GM18519 (cell line): ENCODE results near the gene PELI2.

Experiments
- ATAC-seq: cut with Tn5 transposase; IDR thresholded peaks from one replicate; pipeline ENCODE4 v1.9.1; 2021; ENCODE audit warnings: mild to moderate bottlenecking, moderate library complexity; ENCODE audit not compliant: unreplicated experiment, low FRiP score

PELI2 gene

DNA sequence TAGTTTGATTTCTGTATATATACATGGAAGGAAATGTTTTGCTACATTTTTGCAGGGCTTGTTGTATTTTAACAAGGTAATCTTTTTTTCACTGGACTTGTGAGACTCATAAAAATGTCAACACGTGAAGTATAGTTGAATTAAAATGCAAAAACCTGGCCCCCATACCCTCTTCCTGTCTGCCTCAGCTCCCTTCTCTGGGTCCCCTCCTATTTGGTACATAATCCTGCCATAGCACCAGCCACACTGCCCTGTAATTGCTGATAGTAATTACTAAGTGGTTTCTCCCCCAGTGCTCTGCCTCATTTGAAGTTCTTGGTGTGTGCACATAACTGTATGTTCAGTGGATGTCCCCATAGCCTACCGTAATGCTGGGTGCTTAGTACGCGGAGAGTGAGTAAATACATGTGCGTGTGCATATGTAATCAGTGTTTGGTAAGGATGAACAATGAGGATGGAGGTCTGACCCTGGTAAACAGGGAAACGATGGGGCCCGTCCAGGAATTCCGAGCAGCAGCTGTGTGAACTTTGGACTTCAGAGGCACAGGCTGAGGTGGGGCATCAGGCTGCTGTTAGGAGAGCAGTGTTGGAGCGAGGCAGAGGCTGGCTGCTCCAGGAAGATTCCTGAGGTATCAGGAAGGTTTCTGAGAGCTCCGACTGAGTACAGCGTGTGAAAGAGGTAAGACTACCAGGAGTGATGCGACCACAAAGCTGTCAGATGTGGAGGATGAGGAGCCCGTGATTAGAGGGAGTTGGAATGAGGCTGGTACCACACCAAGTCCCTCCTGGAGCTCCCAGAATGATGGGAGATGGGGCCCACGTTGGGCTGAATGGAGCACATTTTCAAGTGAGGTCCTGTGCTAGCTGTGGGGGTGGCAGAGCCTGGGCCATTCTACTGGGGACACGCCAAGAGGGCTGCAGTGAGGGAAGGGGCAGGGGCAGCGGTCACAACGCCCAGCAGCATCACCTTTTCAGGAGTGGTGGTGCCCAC is 106.8 kb downstream of the PELI2 start:
- no peak for ATAC-seq

DNA sequence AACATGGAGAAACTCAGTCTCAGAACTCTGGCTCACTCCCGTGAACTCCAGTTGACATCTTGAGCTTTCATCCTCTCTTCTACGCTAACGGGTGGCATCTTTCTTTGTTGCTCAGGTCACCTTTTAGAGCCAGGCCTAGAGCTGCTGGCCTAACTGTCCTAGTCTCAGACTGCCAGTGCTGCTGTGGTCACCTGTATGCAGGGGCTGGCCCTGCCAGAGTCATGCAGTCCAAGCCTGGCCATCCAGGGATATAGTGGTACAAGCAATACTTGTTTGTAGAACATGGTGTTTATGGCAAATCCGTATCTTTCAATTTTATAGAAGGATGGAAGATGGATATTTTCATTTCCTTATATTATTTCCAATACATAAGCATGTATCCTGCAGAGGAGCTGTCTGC is 117.2 kb downstream of the PELI2 start:
- ATAC-seq: no peak

DNA sequence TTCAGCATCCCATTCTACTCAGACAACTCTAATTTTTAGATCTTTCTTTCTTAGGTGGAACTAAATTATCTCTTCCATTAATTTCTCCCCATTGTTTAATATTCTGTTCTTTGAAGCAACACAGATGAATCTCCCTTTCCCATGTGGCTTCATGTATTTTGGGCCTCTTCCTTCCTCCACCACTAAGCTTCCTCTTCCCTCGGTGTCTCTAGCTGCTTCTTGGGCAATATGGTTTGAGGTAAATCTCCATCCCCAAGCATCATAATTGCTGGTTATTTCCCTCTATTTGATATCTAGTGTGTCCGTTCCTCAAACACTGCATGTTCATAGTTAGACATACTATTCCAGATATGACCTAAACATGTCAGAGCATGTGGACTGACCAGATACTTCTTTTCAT is 119.2 kb downstream of the PELI2 start:
- no peak for ATAC-seq

DNA sequence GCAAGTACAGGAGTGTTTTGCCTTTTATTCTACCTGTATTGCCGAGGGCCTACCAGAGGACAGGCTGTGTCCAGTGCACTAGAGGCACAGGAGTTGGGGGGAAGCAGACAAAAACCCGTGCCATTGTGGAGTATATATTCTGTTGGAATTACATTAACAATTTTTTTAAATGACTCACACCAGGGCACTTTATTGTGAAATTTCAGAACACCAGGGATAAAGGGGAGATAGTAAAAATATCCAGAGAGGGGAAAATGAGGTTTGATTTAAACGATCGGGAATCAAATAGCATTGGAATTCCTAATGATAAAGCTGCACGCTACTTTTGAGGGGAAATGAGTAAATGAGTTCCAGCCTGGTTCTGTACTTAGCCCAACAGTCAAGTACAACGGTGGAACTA is 123.2 kb downstream of the PELI2 start:
- no peak for ATAC-seq

DNA sequence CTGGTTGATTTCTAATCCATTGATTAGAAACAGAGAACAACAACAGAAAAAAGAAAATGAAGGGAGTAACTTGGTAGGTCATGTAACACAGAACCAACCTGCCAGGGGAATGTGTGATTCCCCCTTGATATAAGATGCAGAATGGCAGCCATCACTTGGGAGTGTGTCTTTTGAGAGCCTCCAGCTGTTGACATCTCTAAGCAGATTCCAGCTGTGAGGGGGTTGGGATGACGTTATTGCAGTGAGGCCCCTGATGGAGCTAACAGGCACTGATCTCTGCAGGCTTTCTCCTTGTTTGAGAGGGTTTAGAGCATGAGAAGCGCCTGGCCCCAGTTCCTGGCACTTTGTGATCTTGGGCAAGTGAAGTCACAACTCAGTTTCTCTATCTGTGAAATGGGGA is 124.9 kb downstream of the PELI2 start:
- no peak for ATAC-seq

DNA sequence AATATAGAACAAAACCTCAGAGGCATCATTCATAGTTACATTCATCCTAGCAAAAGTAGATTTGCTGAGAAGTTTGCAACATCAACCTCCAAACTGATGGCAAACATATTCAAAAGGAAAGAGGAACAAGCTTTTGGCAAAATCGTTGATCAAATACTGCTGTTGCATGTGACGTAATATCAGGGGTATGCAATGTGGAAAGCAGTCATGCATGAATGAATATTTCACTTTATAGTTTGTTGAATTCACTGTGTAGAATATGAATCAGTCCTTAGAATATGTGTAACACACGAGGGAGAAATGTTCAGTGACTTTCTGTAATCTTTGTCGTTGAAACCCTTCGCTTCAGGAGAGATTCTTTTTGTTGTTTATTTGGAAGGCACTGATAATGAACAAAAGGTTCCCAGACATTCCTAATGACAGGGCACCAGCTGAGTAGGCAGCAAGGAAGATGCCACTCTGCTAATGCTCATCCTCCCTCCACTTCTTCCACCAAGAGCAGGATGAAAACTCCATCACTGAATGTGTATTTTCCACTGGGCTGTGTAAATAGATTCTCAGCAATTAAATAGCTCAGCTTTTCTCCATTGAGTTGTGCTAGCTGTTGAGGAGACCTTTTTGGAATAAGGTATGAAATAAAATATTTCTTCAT is 126.1 kb downstream of the PELI2 start:
- no peak for ATAC-seq

DNA sequence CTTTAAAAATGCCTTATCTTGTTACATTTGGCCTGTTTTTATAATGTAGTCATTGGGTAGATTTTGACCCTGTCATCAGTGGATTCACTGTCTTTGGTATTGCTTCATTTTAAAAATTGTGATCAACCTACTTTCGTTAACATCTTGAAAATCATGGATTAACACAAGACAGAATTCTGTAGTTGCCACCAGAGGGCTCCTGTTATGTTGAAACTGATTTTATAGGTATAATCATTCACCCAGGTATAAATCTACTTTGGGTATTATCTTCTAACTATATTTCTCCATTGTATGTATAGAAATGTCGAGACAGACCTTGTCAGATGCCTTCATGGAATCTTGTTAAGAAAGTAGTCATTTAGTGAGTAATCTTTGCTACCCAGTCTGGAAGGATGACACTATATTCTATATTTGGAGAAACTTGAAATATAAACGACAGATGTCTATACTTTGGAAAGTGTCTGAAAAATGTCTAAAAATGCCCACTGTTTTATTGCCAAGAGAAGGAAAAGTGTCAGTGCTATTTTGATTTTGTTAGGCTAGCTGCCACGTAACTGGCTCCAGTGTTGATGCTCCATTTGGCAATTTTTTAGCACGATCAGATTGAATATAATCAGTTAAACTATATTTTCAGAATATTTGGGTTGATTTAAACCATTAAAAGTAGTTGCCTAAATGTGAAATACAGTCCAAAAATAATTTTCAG is 129.4 kb downstream of the PELI2 start:
- ATAC-seq: no peak

DNA sequence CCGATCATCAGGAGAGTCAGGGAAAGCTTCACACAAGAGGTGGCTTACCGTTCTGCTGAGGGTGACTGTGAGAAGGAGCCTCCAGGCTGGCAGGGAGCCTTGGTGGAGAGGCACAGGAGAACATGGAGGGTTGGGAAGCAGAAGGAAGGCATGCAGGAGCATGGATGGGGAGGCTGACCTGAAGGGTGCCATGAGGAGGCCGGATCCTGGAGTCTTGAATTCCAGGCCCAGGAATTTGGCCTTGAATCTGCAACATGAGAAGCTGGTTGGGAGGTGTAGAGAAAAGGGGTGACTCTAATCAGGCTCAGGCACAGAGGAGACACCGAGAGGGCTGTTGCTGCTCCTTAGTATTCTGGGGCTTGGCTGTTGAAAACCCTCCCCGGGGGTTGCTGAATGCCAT is 130.2 kb downstream of the PELI2 start:
- ATAC-seq: no peak

DNA sequence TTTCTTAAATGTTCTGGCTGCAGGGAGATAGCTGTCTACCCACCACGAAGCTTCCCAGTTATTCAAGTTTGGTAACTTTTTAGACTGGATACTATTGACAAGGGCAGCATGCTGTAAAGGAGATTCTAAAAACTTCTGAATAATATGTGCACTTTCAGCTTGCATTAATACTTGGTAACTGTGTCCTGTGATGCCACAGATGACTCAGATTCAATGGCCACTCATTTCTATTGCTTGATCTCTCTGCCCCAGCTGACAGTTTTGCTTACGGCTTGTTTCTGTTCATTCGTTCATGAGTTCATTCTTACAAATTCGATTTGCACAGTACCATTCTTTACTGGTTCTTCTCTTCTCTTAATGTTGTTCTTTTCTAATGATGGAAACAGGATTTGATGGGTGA is 142.8 kb downstream of the PELI2 start:
- no peak for ATAC-seq

DNA sequence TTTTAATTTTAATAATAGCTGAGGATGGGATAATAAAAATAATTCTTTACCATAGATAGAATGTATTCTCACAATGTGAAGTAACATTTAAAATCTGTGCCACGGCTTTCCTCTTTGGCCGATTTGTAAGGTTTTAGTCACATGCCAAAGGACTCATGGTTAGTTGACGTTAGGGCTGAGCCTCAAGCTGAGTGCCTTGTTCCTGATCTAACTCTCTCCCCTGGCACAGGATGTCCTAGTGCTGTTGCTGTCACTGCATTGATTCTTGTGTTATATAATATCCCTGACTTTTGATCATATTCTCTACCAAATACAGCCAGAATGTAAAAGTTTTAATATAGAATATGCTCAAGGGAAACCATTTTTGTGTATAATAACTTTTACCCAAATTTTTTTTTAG is 144.3 kb downstream of the PELI2 start:
- no peak for ATAC-seq

DNA sequence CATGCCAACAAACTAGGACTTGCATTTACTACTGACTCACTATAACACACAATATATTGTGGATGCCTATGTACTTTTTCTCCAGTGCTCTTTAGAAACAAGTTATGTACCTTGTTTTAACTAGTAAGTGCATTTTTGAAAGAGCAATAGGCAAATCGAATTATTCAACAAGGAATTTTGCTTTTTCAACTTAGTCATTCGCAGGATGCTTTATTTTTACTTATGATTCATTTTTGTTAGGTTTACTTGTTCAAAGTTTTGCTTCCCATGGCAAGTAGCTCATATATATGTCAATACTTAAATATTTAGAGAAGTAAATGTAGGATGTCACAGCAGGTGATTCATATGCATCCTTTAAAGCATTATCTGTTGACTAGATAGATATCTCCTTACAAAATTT is 149.8 kb downstream of the PELI2 start:
- ATAC-seq: no peak

DNA sequence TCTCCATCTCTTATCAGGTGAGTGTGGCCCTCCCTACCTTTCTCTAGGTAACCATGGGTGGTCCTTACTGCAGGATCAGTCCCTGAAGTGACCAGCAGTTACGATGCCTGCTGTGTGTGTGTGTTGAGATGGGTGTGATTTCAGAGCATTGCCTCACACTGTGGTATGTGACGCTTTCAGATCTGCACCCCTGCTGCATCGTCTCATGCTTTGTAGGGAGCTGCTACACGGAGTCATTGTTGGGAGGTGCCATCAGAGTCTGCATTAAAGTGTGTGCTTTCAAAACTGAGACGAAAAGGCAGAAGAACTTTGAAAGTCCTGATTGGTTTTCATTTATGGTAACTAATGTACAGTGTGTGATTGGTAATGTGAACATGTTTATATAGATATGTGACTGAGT is 150.5 kb downstream of the PELI2 start:
- no peak for ATAC-seq

DNA sequence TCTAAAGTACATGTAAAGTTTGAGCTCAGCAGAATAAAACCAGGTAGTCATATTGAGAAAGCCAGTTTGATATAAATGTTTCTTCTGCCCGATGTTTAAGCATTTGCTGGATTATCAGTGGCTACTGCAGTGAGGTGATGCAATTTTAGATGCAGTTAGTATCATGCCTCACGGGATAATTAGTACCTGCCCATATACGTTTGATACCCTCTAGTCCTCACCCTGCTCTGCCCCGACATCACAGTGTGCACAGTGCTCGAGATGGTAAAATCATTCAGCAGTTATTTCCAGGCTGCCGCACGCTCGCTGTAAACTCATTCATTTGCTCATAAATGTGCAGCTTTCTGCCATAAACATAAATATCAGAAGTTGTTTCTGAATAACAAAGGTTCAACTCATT is 152.7 kb downstream of the PELI2 start:
- ATAC-seq: no peak

DNA sequence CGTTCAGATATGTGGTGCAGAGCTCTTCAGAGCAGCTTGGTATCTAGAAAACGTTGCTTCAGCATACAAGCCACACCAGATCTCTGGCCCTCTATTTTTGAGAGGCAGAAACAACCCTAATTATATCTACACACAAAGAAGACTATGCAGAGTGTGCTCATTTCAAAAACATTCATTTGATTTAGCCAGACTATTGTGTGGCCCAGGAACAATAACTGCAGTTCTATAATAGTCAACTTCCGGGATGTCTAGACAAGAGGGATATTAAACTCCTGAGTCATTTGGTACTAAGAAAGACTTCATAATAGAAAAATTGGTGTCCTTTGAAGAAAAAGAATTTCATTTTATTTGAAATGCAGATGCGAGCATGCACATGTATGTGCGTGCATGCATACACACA is 153.8 kb downstream of the PELI2 start:
- ATAC-seq: no peak

DNA sequence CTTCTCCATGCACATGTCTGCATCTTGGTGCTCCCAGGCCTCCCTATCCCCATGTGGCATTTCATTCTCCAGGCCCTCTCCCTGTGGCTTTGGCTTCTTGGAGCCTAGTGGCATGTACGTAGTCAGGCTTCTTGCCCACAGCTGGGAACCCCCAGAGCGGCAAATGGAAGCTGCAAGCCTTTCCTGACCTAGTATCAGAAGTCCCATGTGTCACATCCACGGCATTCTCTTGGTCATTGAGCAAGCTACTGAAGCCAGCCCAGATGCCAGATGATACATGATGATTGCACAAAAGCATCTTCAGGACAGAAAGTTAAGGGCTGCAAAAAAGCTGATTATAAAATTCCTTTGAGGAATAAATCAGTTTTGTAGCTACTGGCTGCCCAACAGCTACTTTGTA is 154.9 kb downstream of the PELI2 start:
- no peak for ATAC-seq

DNA sequence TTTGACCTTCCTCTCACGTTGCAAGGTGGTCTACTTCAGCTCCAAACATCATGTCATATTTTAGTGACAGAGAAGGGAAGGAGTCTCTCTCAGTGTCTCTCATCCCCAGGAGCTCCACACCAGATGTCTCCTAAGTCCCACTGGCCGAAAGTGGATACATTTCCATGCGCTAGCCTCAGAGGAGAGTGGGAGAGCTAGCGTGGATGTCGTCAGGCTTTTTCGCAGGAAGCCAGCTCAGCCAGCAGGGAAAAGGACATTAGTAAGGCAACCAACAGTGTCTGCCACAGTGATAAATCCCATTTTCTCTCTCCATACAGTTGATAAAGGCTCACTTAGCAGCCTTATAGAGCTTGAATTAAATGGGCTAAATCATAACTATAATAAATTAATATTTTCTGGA is 155.7 kb downstream of the PELI2 start:
- ATAC-seq: no peak

DNA sequence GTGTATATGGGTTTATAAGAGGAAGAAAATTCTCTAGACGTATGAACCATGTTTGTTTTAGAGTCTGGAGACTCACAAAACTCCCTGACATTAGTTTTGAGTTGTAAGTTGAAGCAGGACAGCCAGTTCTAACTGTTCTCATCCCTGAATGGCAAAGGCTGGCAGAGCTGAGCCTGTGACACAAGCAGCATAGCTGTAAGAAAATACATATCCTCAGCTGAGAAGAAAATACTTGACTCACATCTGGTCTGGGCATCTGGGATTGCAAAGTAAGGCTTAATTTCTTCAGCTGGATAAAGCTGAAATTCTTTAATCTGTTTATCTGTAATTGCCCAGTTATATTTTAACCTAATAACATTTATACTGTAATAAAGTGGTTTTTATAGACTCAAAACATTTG is 156.3 kb downstream of the PELI2 start:
- ATAC-seq: no peak

DNA sequence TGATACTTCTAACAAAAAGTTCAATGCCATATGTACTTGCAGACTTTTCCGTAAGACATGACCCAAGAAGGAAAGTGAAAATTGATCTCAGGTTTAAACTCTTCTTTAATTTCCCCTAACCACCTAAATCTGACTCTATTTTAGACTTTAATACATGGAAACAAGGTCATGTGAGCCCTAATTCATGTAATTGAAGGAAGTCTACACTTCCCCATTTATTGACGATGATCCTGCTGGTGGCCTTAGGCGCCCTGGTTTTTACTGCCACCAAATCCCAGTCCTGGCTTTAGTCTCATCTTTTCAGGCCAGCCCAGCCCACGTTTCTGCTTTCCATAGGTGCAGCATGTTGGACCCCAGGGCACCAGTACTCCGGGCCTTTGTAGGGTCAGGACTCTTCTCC is 157.9 kb downstream of the PELI2 start:
- ATAC-seq: no peak

DNA sequence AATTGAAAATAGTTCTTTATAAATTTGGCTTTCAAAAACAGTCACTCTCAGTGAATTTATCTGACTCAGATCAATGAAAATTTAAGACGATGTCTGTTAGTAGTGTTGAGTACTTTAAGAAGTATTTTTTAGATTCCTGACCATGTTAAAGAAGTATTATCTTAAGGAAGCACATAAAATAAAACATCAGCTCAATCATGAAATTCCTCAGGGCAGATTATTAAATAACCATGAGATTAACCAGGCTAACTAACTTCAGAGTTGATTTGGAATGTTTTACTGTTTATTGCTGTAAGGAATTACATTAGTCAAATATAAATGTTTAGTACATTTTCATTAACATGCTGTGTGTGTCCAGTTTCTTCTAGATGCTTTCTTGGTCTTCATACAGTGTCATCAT is 160.2 kb downstream of the PELI2 start:
- ATAC-seq: no peak

DNA sequence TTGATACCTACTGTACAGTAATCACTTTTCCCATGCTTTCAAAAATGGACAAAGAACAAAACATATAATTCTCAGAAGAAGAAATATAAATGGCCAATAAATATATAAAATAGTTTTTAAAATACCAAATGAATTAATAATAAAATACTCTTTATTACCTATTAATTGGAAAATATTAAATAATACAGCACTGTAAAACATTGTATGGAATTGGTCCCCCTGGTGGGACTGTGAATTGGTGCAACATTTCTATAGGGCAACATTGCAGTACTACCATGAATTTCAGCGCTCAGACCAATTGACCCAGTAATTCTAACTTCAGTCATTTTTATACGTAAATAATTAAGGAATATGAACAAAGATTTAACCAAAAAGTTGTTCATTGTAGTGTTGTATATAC is 162.6 kb downstream of the PELI2 start:
- no peak for ATAC-seq

DNA sequence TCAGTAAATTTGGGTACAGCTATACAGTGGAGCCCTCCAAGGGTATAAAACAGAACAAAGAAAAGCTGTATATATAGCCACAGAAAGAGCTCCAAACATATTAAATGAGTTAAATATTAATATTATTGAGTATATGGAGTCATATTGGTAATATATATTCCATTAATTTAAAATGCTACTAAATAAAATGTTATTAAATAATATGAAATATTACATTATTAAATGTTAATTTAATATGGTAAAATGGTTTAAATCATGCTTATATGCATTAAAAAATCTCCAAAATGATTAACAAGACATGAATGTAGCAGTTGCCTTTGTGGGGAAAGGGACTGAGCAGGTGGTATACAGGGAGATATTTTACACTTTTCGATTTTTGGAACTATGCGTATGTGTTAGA is 164.0 kb downstream of the PELI2 start:
- ATAC-seq: no peak
